SH-SY5Y (cell line): ENCODE measurements around the gene NUDT3.

Source experiments
- GATA2 ChIP-seq: IDR thresholded peaks from 2 replicates; pipeline ENCODE4 v1.6.1; 2011; ENCODE audit warnings: mild to moderate bottlenecking, low read depth, low read length
- GATA3 ChIP-seq: IDR thresholded peaks from 2 replicates; pipeline ENCODE4 v1.6.1; 2011; ENCODE audit warnings: low read depth, mild to moderate bottlenecking, low read length, moderate library complexity

- TF ChIP-seq GATA2 (no peak), GATA3 (no peak)
Measured at GRCh38 chr6:34275128-34275804, 117.2 kb downstream of the NUDT3 start.
